Fibroblast of the conjunctiva (primary cell): ENCODE data around the gene PEAK1.

Experiments
- DNase-seq: peaks from one replicate; pipeline ENCODE4 v3.0.0-alpha.2; 2010; ENCODE audit warnings: low read depth

Gene PEAK1

GRCh38 chr15:77127626-77128025, 292.3 kb downstream of the PEAK1 start:
- DNase-seq = no peak

GRCh38 chr15:77126529-77127326, 293.2 kb downstream of the PEAK1 start:
- no peak for DNase-seq

- no peak for DNase-seq
Observed at GRCh38 chr15:77123854-77124253, 296.1 kb downstream of the PEAK1 start.

- DNase-seq = no peak
Observed at GRCh38 chr15:77122576-77122975, 297.3 kb downstream of the PEAK1 start.

GRCh38 chr15:77121599-77121998, 298.3 kb downstream of the PEAK1 start:
- DNase-seq = no peak

- no peak for DNase-seq
Observed at GRCh38 chr15:77120576-77120975, 299.3 kb downstream of the PEAK1 start.

- DNase-seq = no peak
Observed at GRCh38 chr15:77119446-77119845, 300.5 kb downstream of the PEAK1 start.

GRCh38 chr15:77118882-77119321, 301.0 kb downstream of the PEAK1 start:
- peak; percentile 70 for DNase-seq

GRCh38 chr15:77115179-77115578, 304.7 kb downstream of the PEAK1 start:
- no peak for DNase-seq

GRCh38 chr15:77112838-77113504, 306.9 kb downstream of the PEAK1 start:
- DNase-seq = no peak

GRCh38 chr15:77111789-77112188, 308.1 kb downstream of the PEAK1 start:
- no peak for DNase-seq

GRCh38 chr15:77107531-77108355, 312.2 kb downstream of the PEAK1 start:
- peak; percentile 53 for DNase-seq

GRCh38 chr15:77107068-77107467, 312.8 kb downstream of the PEAK1 start:
- peak; percentile 59 for DNase-seq

- no peak for DNase-seq
Observed at GRCh38 chr15:77104155-77104554, 315.7 kb downstream of the PEAK1 start.

GRCh38 chr15:77099741-77100463, 320.0 kb downstream of the PEAK1 start:
- no peak for DNase-seq

GRCh38 chr15:77098572-77098971, 321.3 kb downstream of the PEAK1 start:
- no peak for DNase-seq

GRCh38 chr15:77097921-77098320, 322.0 kb downstream of the PEAK1 start:
- no peak for DNase-seq

GRCh38 chr15:77097248-77097721, 322.6 kb downstream of the PEAK1 start:
- DNase-seq = no peak

- DNase-seq = no peak
Observed at GRCh38 chr15:77096541-77096940, 323.4 kb downstream of the PEAK1 start.

GRCh38 chr15:77096138-77096537, 323.8 kb downstream of the PEAK1 start:
- DNase-seq = no peak

GRCh38 chr15:77094397-77095030, 325.4 kb downstream of the PEAK1 start:
- DNase-seq = no peak
